ENCODE measurements around the gene GLI2.

GRCh38 chr2:120719491-120719890, 16.2 kb upstream of the GLI2 start:
- TF ChIP-seq CTCF (IDR thresholded peaks at IDR 0.05) (no peak), POLR2A (IDR thresholded peaks at IDR 0.05) (no peak)

All from right lobe of liver (tissue), 4 donors.